ENCODE data around the gene PLAGL2. TPM values are rescaled to one million over a fixed set of nuclear protein-coding genes. Genes with fewer than 3 reads are reported as not detected.

PLAGL2 gene
- total and polyA plus RNA-seq, 9 of the 15 experiments (the other 6 are each of a cell fraction or from before 2014, with no cell fraction given), result 3.1 to 24.3 (median 6.4) TPM

DNA sequence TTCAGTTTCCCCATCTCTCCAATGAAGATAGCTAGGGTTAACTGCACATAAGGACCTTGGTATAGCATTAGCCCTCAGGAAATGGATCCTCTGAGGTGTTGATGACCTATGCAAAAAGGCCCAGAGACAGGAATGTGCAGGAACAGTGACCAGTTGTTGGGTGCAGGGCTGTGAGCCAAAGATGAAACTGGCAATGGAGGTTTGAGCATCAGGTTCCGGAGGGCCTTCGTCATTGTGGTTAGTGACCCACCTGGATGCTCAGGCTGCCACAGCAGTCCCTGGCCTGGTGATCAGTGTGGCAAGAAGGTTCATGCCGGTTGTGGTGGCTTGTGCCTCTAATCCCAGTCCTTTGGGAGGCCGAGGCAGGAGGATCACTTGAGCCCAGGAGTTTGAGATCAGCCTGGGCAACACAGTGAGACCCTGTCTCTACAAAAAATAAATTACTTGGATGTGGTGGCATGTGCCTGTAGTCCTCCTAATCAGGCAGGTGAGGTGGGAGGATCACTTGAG, 54.3 kb downstream of the PLAGL2 start:
- CTCF ChIA-PET (ENCODE audit: low intra/inter-chr PET ratio), result no interaction called here
- H3K9me1 ChIP-seq (ENCODE audit: control insufficient read depth, insufficient read depth, low read length), result peaks cover 3% of the 10 kb centered on the region
- in situ Hi-C loops (cut with MboI) (loop anchor here (25.0 kb wide), 1 partner anchor 509 kb away; the partner anchor contains the start of gene C20orf203), intact Hi-C loops (cut with micrococcal nuclease) (loop anchor here (10.0 kb wide), 1 partner anchor 502 kb away; no protein-coding TSS in a partner anchor)
- H3K4me2 ChIP-seq (ENCODE audit: insufficient read depth, low read length), result no peak overlapping the region
- POLR2A ChIA-PET, result no interaction called here
- H2AFZ ChIP-seq (ENCODE audit: low read depth, low read length), result no peak overlapping the region
- no peak overlapping the region for H3K27ac ChIP-seq (ENCODE audit: extremely low read depth, low read depth, low read length)
- H3K36me3 ChIP-seq (ENCODE audit: control insufficient read depth, insufficient read depth, low read length), result peaks cover 72% of the 10 kb centered on the region
- no peaks in the 10 kb centered on the region; the same call in 1 of the 2 replicates for H4K20me1 ChIP-seq (replicated peaks; ENCODE audit: control insufficient read depth, insufficient read depth, low read length)
- H3K9me3 ChIP-seq (replicated peaks; ENCODE audit: control insufficient read depth, insufficient read depth, low read depth, low read length), result no peaks in the 10 kb centered on the region
- BruUV-seq (replicated peaks), result no TSS peak
- ATAC-seq, result no peak
- H3K27me3 ChIP-seq (ENCODE audit: control insufficient read depth in 2 of 2, insufficient read depth in 2 of 2, low read length in 2 of 2), result no peaks in the 10 kb centered on the region
- DNase-seq (ENCODE audit: extremely low read depth in 1 of 4, low spot score in 3 of 4), result no peak
- FAIRE-seq, result no peak
- no peak overlapping the region for H3K4me3 ChIP-seq
- no peaks in the 10 kb centered on the region for H3K4me1 ChIP-seq (replicated peaks in 1 of 2; ENCODE audit: control insufficient read depth in 2 of 2, insufficient read depth in 2 of 2, low read length in 2 of 2)
- WGBS (ENCODE audit: insufficient coverage, low coverage, missing lambda C conversion rate), result 94% methylated on average over 4 of the region's 4 CpGs
- no peaks in the 10 kb centered on the region for H3K79me2 ChIP-seq (ENCODE audit: control insufficient read depth, insufficient read depth, low read length)
- no peak overlapping the region for H3K9ac ChIP-seq (ENCODE audit: insufficient read depth in 1 of 2, low read depth in 2 of 2, low read length in 2 of 2)
- TF ChIP-seq ZNF282 (CRISPR knock-in tag; IDR thresholded peaks at IDR 0.05) (no peak), KLF6 (CRISPR knock-in tag; IDR thresholded peaks at IDR 0.05; ENCODE audit: borderline replicate concordance) (no peak), TGIF2 (CRISPR knock-in tag; IDR thresholded peaks at IDR 0.05) (no peak), ZC3H4 (CRISPR knock-in tag; IDR thresholded peaks at IDR 0.05; ENCODE audit: borderline replicate concordance) (no peak), ZNF3 (CRISPR knock-in tag; IDR thresholded peaks at IDR 0.05) (no peak), ZNF384 (IDR thresholded peaks at IDR 0.05; ENCODE audit: low read depth, low read length) (no peak)
- TF ChIP-seq, protein P1, sequence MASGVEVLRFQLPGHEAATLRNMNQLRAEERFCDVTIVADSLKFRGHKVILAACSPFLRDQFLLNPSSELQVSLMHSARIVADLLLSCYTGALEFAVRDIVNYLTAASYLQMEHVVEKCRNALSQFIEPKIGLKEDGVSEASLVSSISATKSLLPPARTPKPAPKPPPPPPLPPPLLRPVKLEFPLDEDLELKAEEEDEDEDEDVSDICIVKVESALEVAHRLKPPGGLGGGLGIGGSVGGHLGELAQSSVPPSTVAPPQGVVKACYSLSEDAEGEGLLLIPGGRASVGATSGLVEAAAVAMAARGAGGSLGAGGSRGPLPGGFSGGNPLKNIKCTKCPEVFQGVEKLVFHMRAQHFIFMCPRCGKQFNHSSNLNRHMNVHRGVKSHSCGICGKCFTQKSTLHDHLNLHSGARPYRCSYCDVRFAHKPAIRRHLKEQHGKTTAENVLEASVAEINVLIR (CRISPR knock-in tag; IDR thresholded peaks at IDR 0.05), result no peak
- TF ChIP-seq, protein P2, sequence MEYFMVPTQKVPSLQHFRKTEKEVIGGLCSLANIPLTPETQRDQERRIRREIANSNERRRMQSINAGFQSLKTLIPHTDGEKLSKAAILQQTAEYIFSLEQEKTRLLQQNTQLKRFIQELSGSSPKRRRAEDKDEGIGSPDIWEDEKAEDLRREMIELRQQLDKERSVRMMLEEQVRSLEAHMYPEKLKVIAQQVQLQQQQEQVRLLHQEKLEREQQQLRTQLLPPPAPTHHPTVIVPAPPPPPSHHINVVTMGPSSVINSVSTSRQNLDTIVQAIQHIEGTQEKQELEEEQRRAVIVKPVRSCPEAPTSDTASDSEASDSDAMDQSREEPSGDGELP (CRISPR knock-in tag; IDR thresholded peaks at IDR 0.05; ENCODE audit: borderline replicate concordance), result no peak
- TF ChIP-seq, protein P3, sequence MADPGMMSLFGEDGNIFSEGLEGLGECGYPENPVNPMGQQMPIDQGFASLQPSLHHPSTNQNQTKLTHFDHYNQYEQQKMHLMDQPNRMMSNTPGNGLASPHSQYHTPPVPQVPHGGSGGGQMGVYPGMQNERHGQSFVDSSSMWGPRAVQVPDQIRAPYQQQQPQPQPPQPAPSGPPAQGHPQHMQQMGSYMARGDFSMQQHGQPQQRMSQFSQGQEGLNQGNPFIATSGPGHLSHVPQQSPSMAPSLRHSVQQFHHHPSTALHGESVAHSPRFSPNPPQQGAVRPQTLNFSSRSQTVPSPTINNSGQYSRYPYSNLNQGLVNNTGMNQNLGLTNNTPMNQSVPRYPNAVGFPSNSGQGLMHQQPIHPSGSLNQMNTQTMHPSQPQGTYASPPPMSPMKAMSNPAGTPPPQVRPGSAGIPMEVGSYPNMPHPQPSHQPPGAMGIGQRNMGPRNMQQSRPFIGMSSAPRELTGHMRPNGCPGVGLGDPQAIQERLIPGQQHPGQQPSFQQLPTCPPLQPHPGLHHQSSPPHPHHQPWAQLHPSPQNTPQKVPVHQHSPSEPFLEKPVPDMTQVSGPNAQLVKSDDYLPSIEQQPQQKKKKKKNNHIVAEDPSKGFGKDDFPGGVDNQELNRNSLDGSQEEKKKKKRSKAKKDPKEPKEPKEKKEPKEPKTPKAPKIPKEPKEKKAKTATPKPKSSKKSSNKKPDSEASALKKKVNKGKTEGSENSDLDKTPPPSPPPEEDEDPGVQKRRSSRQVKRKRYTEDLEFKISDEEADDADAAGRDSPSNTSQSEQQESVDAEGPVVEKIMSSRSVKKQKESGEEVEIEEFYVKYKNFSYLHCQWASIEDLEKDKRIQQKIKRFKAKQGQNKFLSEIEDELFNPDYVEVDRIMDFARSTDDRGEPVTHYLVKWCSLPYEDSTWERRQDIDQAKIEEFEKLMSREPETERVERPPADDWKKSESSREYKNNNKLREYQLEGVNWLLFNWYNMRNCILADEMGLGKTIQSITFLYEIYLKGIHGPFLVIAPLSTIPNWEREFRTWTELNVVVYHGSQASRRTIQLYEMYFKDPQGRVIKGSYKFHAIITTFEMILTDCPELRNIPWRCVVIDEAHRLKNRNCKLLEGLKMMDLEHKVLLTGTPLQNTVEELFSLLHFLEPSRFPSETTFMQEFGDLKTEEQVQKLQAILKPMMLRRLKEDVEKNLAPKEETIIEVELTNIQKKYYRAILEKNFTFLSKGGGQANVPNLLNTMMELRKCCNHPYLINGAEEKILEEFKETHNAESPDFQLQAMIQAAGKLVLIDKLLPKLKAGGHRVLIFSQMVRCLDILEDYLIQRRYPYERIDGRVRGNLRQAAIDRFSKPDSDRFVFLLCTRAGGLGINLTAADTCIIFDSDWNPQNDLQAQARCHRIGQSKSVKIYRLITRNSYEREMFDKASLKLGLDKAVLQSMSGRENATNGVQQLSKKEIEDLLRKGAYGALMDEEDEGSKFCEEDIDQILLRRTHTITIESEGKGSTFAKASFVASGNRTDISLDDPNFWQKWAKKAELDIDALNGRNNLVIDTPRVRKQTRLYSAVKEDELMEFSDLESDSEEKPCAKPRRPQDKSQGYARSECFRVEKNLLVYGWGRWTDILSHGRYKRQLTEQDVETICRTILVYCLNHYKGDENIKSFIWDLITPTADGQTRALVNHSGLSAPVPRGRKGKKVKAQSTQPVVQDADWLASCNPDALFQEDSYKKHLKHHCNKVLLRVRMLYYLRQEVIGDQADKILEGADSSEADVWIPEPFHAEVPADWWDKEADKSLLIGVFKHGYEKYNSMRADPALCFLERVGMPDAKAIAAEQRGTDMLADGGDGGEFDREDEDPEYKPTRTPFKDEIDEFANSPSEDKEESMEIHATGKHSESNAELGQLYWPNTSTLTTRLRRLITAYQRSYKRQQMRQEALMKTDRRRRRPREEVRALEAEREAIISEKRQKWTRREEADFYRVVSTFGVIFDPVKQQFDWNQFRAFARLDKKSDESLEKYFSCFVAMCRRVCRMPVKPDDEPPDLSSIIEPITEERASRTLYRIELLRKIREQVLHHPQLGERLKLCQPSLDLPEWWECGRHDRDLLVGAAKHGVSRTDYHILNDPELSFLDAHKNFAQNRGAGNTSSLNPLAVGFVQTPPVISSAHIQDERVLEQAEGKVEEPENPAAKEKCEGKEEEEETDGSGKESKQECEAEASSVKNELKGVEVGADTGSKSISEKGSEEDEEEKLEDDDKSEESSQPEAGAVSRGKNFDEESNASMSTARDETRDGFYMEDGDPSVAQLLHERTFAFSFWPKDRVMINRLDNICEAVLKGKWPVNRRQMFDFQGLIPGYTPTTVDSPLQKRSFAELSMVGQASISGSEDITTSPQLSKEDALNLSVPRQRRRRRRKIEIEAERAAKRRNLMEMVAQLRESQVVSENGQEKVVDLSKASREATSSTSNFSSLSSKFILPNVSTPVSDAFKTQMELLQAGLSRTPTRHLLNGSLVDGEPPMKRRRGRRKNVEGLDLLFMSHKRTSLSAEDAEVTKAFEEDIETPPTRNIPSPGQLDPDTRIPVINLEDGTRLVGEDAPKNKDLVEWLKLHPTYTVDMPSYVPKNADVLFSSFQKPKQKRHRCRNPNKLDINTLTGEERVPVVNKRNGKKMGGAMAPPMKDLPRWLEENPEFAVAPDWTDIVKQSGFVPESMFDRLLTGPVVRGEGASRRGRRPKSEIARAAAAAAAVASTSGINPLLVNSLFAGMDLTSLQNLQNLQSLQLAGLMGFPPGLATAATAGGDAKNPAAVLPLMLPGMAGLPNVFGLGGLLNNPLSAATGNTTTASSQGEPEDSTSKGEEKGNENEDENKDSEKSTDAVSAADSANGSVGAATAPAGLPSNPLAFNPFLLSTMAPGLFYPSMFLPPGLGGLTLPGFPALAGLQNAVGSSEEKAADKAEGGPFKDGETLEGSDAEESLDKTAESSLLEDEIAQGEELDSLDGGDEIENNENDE (IDR thresholded peaks at IDR 0.05; ENCODE audit: low read depth, low read length), result no peak
